ENCODE measurements around the gene DPY19L2.
"Not testable (repeated sequence)": the region's sequence is repeated elsewhere in the genome, so short reads cannot be mapped to it uniquely, and the experiment has no call there.

- not testable (repeated sequence) for TF ChIP-seq EZH2 (IDR thresholded peaks at IDR 0.05; ENCODE audit: low read depth); CTCF (conservative IDR thresholded peaks at IDR 0.05)
Observed at GRCh38 chr12:63716891-63717290, 48.6 kb upstream of the DPY19L2 start.
